ENCODE data around the gene TMED3.

Gene TMED3

DNA sequence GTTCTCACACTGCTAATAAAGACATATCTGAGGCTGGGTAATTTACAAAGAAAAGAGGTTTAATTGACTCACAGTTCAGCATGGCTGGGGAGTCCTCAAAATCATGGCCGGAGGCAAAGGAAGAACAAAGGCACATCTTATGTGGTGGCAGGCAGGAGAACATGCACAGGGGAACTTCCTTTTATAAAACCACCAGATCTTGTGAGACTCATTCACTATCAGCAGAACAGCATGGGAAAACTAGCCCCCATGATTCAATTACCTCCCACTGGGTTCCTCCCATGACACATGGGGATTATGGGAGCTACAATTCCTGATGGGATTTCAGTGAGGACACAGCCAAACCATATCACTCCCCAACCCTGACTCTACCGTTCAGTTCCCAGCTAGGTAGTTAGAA lies 61.5 kb downstream of the TMED3 start:
- H3K9me3 ChIP-seq (ENCODE audit: control insufficient read depth, low read length), result no peaks in the 10 kb centered on the region
- H3K27me3 ChIP-seq (replicated peaks; ENCODE audit: control insufficient read depth, insufficient read depth, low read length, poor library complexity, severe bottlenecking), result no peaks in the 10 kb centered on the region
- no peaks in the 10 kb centered on the region for H3K4me1 ChIP-seq (ENCODE audit: control insufficient read depth, insufficient read depth, low read length, poor library complexity, severe bottlenecking)
- no peak overlapping the region for H3K27ac ChIP-seq (ENCODE audit: insufficient read depth, low read length, poor library complexity, severe bottlenecking)
- H3K36me3 ChIP-seq (ENCODE audit: control insufficient read depth, insufficient read depth, low read length), result no peaks in the 10 kb centered on the region
- no peak for DNase-seq
- H3K4me3 ChIP-seq (ENCODE audit: insufficient read depth, low read depth, low read length, poor library complexity, severe bottlenecking), result no peak overlapping the region
